Measurements from ENCODE around the gene EFHC1. TPM values are rescaled to one million over a fixed set of nuclear protein-coding genes. Genes with fewer than 3 reads are reported as not detected.

EFHC1 gene
- total RNA-seq, 1 experiment from 2014 or later = 12.4 TPM

GRCh38 chr6:52553719-52554118 lies 133.6 kb downstream of the EFHC1 start:
- no peaks in the 10 kb centered on the region for H3K27me3 ChIP-seq (ENCODE audit: insufficient read depth, low read length)
- H3K36me3 ChIP-seq (ENCODE audit: control insufficient read depth in 1 of 2, insufficient read depth in 2 of 2, low read length in 2 of 2) = no peaks in the 10 kb centered on the region
- intact Hi-C loops (cut with micrococcal nuclease) = no loop called here
- no peaks in the 10 kb centered on the region for H4K20me1 ChIP-seq (ENCODE audit: insufficient read depth)
- ChIA-PET POLR2A (no interaction called here), CTCF (no interaction called here), RAD21 (ENCODE audit: low non-redundant PET in 1 of 2, low total read pairs in 2 of 2, uncharacterized antibody in 2 of 2, unreplicated experiment in 2 of 2) (no interaction called here)
- BruUV-seq (replicated peaks) = no TSS peak
- H3K9ac ChIP-seq (ENCODE audit: low read length) = no peak overlapping the region
- H3K9me3 ChIP-seq (ENCODE audit: control insufficient read depth in 1 of 2, insufficient read depth in 1 of 2, low read depth in 1 of 2, low read length in 2 of 2) = no peaks in the 10 kb centered on the region
- no peak overlapping the region for H3K27ac ChIP-seq (ENCODE audit: low read depth, low read length)
- H3K4me2 ChIP-seq (ENCODE audit: low read length) = no peak overlapping the region
- H3K4me3 ChIP-seq (replicated peaks in 1 of 2; ENCODE audit: low read depth in 1 of 2, low read length in 2 of 2) = no peak overlapping the region
- peaks cover 14 to 25% of the 10 kb centered on the region in 2 experiments; a peak in 3 of 4 replicates for H3K4me1 ChIP-seq (ENCODE audit: control insufficient read depth in 1 of 2, insufficient read depth in 2 of 2, low read length in 2 of 2)
- no peak for DNase-seq (ENCODE audit: low read depth, low spot score)
- no peak overlapping the region for H2AFZ ChIP-seq (ENCODE audit: low read depth, low read length, poor library complexity, severe bottlenecking)
- no peak for ATAC-seq
- H3K9me2 ChIP-seq (ENCODE audit: insufficient read depth) = no peaks in the 10 kb centered on the region
- TF ChIP-seq POLR2A (IDR thresholded peaks at IDR 0.05; ENCODE audit: borderline replicate concordance, extremely low read depth, insufficient read depth, insufficient read length) = no peak
- no peak for TF ChIP-seq FOSL1 (IDR thresholded peaks at IDR 0.05; ENCODE audit: low read depth)
- TF ChIP-seq EZH2 (IDR thresholded peaks at IDR 0.05) = no peak
- TF ChIP-seq ATF3 (IDR thresholded peaks at IDR 0.05) = no peak
- no peak for TF ChIP-seq POLR2AphosphoS5 (IDR thresholded peaks at IDR 0.05; ENCODE audit: low read depth, low read length)
- no peak for TF ChIP-seq EGR1 (IDR thresholded peaks at IDR 0.05; ENCODE audit: low read depth)
- no peak for TF ChIP-seq CEBPB (IDR thresholded peaks at IDR 0.05; ENCODE audit: low read depth)
- no peak for TF ChIP-seq REST (IDR thresholded peaks at IDR 0.05; ENCODE audit: low read depth)
- no peak for TF ChIP-seq SP1 (IDR thresholded peaks at IDR 0.05; ENCODE audit: low read depth)
- TF ChIP-seq ELF1 (IDR thresholded peaks at IDR 0.05; ENCODE audit: borderline replicate concordance, low read depth) = no peak
- no peak for TF ChIP-seq CTCF (IDR thresholded peaks at IDR 0.05 in 2 of 3, conservative IDR thresholded peaks at IDR 0.05 in 1 of 3; ENCODE audit: borderline replicate concordance in 1 of 3, insufficient read depth in 1 of 3, low read depth in 2 of 3, low read length in 2 of 3)
- TF ChIP-seq YY1 (IDR thresholded peaks at IDR 0.05; ENCODE audit: extremely low read depth, insufficient replicate concordance, low read depth, low read length) = no peak
- TF ChIP-seq ZNF274 (IDR thresholded peaks at IDR 0.05; ENCODE audit: low read depth, low read length) = no peak
- TF ChIP-seq TCF7L2 (IDR thresholded peaks at IDR 0.05; ENCODE audit: borderline replicate concordance, extremely low read depth, insufficient read depth, insufficient read length) = no peak
- no peak for TF ChIP-seq SRF (IDR thresholded peaks at IDR 0.05; ENCODE audit: low read depth)
- TF ChIP-seq JUND (IDR thresholded peaks at IDR 0.05) = no peak
- TF ChIP-seq ZFX (IDR thresholded peaks at IDR 0.05) = no peak
- no peak for TF ChIP-seq RAD21 (IDR thresholded peaks at IDR 0.05; ENCODE audit: low read depth)
- peaks cover 23% of the 10 kb centered on the region for H3K79me2 ChIP-seq (ENCODE audit: insufficient read depth, low read length)

Data from HCT116 (cell line).